GM19099 (cell line): ENCODE measurements around the gene RPL5.

Experiments used
- POLR2A ChIP-seq: IDR thresholded peaks from 3 replicates; pipeline ENCODE4 v1.6.1; 2011; ENCODE audit warnings: low read depth; ENCODE audit not compliant: insufficient read length; ENCODE audit errors: extremely low read depth

The RPL5 gene

GRCh38 chr1:92805216-92805615 is 26.6 kb upstream of the RPL5 start:
- TF ChIP-seq POLR2A: no peak

GRCh38 chr1:92808381-92808780 is 23.5 kb upstream of the RPL5 start:
- TF ChIP-seq POLR2A: no peak

- no peak for TF ChIP-seq POLR2A
Observed at GRCh38 chr1:92816732-92817131, 15.1 kb upstream of the RPL5 start.

- TF ChIP-seq POLR2A: no peak
Observed at GRCh38 chr1:92817137-92817697, 14.6 kb upstream of the RPL5 start.

GRCh38 chr1:92817986-92818764 is 13.7 kb upstream of the RPL5 start:
- no peak for TF ChIP-seq POLR2A

- no peak for TF ChIP-seq POLR2A
Observed at GRCh38 chr1:92820024-92820423, 11.8 kb upstream of the RPL5 start.

GRCh38 chr1:92820551-92820950 is 11.3 kb upstream of the RPL5 start:
- TF ChIP-seq POLR2A: no peak

- no peak for TF ChIP-seq POLR2A
Observed at GRCh38 chr1:92822879-92823278, 9.0 kb upstream of the RPL5 start.

- no peak for TF ChIP-seq POLR2A
Observed at GRCh38 chr1:92826792-92827191, 5.0 kb upstream of the RPL5 start.

GRCh38 chr1:92831368-92831761 is 475 bp upstream of the RPL5 start:
- TF ChIP-seq POLR2A: no peak

GRCh38 chr1:92832537-92833114 is 786 bp downstream of the RPL5 start:
- TF ChIP-seq POLR2A: no peak

GRCh38 chr1:92833840-92834239 is 2.0 kb downstream of the RPL5 start:
- TF ChIP-seq POLR2A: no peak

GRCh38 chr1:92834617-92835016 is 2.8 kb downstream of the RPL5 start:
- TF ChIP-seq POLR2A: no peak

GRCh38 chr1:92837062-92837461 is 5.2 kb downstream of the RPL5 start:
- TF ChIP-seq POLR2A: no peak

GRCh38 chr1:92838519-92838918 is 6.7 kb downstream of the RPL5 start:
- no peak for TF ChIP-seq POLR2A

GRCh38 chr1:92839442-92839841 is 7.6 kb downstream of the RPL5 start:
- no peak for TF ChIP-seq POLR2A

GRCh38 chr1:92840600-92840999 is 8.8 kb downstream of the RPL5 start:
- TF ChIP-seq POLR2A: no peak
